ENCODE results near the gene HCFC1R1. TPM values are rescaled to one million over a fixed set of nuclear protein-coding genes. Genes with fewer than 3 reads are reported as not detected.

The HCFC1R1 gene
- total RNA-seq, 1 experiment from 2014 or later: 76.0 TPM

- TF ChIP-seq ATF3 (CRISPR knock-in tag; conservative IDR thresholded peaks at IDR 0.05) (no peak), ZNF281 (CRISPR knock-in tag; IDR thresholded peaks at IDR 0.05) (no peak), ZNF219 (CRISPR knock-in tag; IDR thresholded peaks at IDR 0.05; ENCODE audit: borderline replicate concordance) (no peak), PRRX2 (CRISPR knock-in tag; IDR thresholded peaks at IDR 0.05) (no peak), NFE2L1 (CRISPR knock-in tag; IDR thresholded peaks at IDR 0.05) (no peak), TCF7 (CRISPR knock-in tag; IDR thresholded peaks at IDR 0.05; ENCODE audit: low read depth) (no peak), EMX1 (CRISPR knock-in tag; IDR thresholded peaks at IDR 0.05) (no peak), ESRRA (CRISPR knock-in tag; IDR thresholded peaks at IDR 0.05; ENCODE audit: borderline replicate concordance) (peak; percentile 75; the same call in 1 of the 2 replicates), ETV6 (CRISPR knock-in tag; IDR thresholded peaks at IDR 0.05) (peak; percentile 94; the same call in 1 of the 2 replicates), SP1 (CRISPR knock-in tag; conservative IDR thresholded peaks at IDR 0.05) (peak; percentile 82), JUN (CRISPR knock-in tag; IDR thresholded peaks at IDR 0.05) (no peak), TEAD4 (CRISPR knock-in tag; IDR thresholded peaks at IDR 0.05) (no peak), FOXP1 (CRISPR knock-in tag; IDR thresholded peaks at IDR 0.05; ENCODE audit: borderline replicate concordance) (no peak), MLX (CRISPR knock-in tag; IDR thresholded peaks at IDR 0.05) (no peak), CREM (CRISPR knock-in tag; IDR thresholded peaks at IDR 0.05) (peak; percentile 66; the same call in 1 of the 2 replicates), GRHL2 (CRISPR knock-in tag; IDR thresholded peaks at IDR 0.05; ENCODE audit: insufficient replicate concordance, severe bottlenecking) (no peak), GABPB1 (CRISPR knock-in tag; IDR thresholded peaks at IDR 0.05) (peak; percentile 53; the same call in 1 of the 2 replicates), NFYB (CRISPR knock-in tag; conservative IDR thresholded peaks at IDR 0.05; ENCODE audit: low read depth) (no peak), JAZF1 (CRISPR knock-in tag; IDR thresholded peaks at IDR 0.05) (no peak), ZNF232 (CRISPR knock-in tag; IDR thresholded peaks at IDR 0.05) (0 out of 2 replicates have a peak, but pooled peaks have one; percentile 34), IRF1 (CRISPR knock-in tag; IDR thresholded peaks at IDR 0.05) (no peak), AFF4 (CRISPR knock-in tag; IDR thresholded peaks at IDR 0.05; ENCODE audit: borderline replicate concordance) (no peak), ZBTB43 (CRISPR knock-in tag; IDR thresholded peaks at IDR 0.05) (no peak), GTF2I (CRISPR knock-in tag; conservative IDR thresholded peaks at IDR 0.05) (no peak)
- TF ChIP-seq, protein P1, sequence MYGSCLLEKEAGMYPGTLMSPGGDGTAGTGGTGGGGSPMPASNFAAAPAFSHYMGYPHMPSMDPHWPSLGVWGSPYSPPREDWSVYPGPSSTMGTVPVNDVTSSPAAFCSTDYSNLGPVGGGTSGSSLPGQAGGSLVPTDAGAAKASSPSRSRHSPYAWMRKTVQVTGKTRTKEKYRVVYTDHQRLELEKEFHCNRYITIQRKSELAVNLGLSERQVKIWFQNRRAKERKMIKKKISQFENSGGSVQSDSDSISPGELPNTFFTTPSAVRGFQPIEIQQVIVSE (CRISPR knock-in tag; IDR thresholded peaks at IDR 0.05; ENCODE audit: borderline replicate concordance): no peak
- TF ChIP-seq, protein P2, sequence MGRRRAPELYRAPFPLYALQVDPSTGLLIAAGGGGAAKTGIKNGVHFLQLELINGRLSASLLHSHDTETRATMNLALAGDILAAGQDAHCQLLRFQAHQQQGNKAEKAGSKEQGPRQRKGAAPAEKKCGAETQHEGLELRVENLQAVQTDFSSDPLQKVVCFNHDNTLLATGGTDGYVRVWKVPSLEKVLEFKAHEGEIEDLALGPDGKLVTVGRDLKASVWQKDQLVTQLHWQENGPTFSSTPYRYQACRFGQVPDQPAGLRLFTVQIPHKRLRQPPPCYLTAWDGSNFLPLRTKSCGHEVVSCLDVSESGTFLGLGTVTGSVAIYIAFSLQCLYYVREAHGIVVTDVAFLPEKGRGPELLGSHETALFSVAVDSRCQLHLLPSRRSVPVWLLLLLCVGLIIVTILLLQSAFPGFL (CRISPR knock-in tag; IDR thresholded peaks at IDR 0.05; ENCODE audit: borderline replicate concordance): no peak
- TF ChIP-seq, protein P3, sequence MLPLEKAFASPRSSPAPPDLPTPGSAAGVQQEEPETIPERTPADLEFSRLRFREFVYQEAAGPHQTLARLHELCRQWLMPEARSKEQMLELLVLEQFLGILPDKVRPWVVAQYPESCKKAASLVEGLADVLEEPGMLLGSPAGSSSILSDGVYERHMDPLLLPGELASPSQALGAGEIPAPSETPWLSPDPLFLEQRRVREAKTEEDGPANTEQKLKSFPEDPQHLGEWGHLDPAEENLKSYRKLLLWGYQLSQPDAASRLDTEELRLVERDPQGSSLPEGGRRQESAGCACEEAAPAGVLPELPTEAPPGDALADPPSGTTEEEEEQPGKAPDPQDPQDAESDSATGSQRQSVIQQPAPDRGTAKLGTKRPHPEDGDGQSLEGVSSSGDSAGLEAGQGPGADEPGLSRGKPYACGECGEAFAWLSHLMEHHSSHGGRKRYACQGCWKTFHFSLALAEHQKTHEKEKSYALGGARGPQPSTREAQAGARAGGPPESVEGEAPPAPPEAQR (CRISPR knock-in tag; IDR thresholded peaks at IDR 0.05): no peak
These were observed 35.4 kb upstream of the HCFC1R1 start (continued) for GRCh38 chr16:3059041-3059722.
